Fibroblast of lung (primary cell): Measurements from ENCODE around the gene OSGIN1. TPM values are rescaled to one million over a fixed set of nuclear protein-coding genes. Genes with fewer than 3 reads are reported as not detected.

ENCODE experiments used
- DNase-seq, 2 donors: peaks; one replicate each; pipeline versions ENCODE4 v3.0.0 to v3.0.0-alpha.2; 2010; ENCODE audit warnings: low read depth in 2 of 2
- H2AFZ ChIP-seq: 2 replicates; pipeline ENCODE4 v1.5.1; 2012; ENCODE audit warnings: low read length, control low read depth, inconsistent platforms
- H3K27ac ChIP-seq: 2 replicates; pipeline ENCODE4 v1.5.1; 2011; ENCODE audit warnings: low read length, control low read depth; ENCODE audit not compliant: insufficient read depth
- H3K27me3 ChIP-seq: 2 replicates; pipeline ENCODE4 v1.5.1; 2011; ENCODE audit warnings: mild to moderate bottlenecking, low read length; ENCODE audit not compliant: control insufficient read depth, insufficient read depth
- H3K36me3 ChIP-seq: 2 replicates; pipeline ENCODE4 v1.5.1; 2011; ENCODE audit warnings: low read length; ENCODE audit not compliant: control insufficient read depth, insufficient read depth
- H3K4me1 ChIP-seq: 2 replicates; pipeline ENCODE4 v1.5.1; 2011; ENCODE audit warnings: low read length; ENCODE audit not compliant: control insufficient read depth, insufficient read depth; ENCODE audit errors: extremely low read depth
- H3K4me2 ChIP-seq: 2 replicates; pipeline ENCODE4 v1.5.1; 2011; ENCODE audit warnings: low read length, control low read depth; ENCODE audit not compliant: insufficient read depth; ENCODE audit errors: extremely low read depth
- H3K4me3 ChIP-seq, 4 experiments: fragments of 200-600 bp in 1 of 4; sonication (generic) in 1 of 4; replicated peaks in 1 of 4; 2 replicates each; pipeline ENCODE4 v1.5.1; 2011 to 2016; ENCODE audit warnings: low read length in 4 of 4, low read depth in 3 of 4, mild to moderate bottlenecking in 3 of 4, control low read depth in 2 of 4, inconsistent platforms in 1 of 4, mixed read lengths in 1 of 4; ENCODE audit not compliant: insufficient read depth in 1 of 4; ENCODE audit errors: control extremely low read depth in 1 of 4
- H3K79me2 ChIP-seq: 2 replicates; pipeline ENCODE4 v1.5.1; 2012; ENCODE audit warnings: mild to moderate bottlenecking, low read length, inconsistent platforms; ENCODE audit not compliant: control insufficient read depth, insufficient read depth
- H3K9ac ChIP-seq: 2 replicates; pipeline ENCODE4 v1.5.1; 2011; ENCODE audit warnings: mild to moderate bottlenecking, low read length, control low read depth; ENCODE audit not compliant: insufficient read depth
- H3K9me3 ChIP-seq: 2 replicates; pipeline ENCODE4 v1.5.1; 2012; ENCODE audit warnings: low read depth, low read length; ENCODE audit not compliant: control insufficient read depth, insufficient read depth
- H4K20me1 ChIP-seq: 2 replicates; pipeline ENCODE4 v1.5.1; 2011; ENCODE audit warnings: low read length; ENCODE audit not compliant: control insufficient read depth, insufficient read depth; ENCODE audit errors: extremely low read depth
- EZH2 ChIP-seq: IDR thresholded peaks from 2 replicates; pipeline ENCODE4 v1.5.1; 2012; ENCODE audit warnings: low read length, control low read depth, mild to moderate bottlenecking; ENCODE audit errors: missing control alignments
- polyA plus RNA-seq, 2 donors: library from polyadenylated mRNA; depleted of rRNA in 1 of 2; stranded (reverse) in 1 of 2; unstranded in 1 of 2; fragments of >200 nt; gene quantifications; 2 replicates each; pipeline ENCODE4 v1.2.1, GENCODE V29; 2011 to 2012; ENCODE audit warnings: missing spikeins in 1 of 2
- total RNA-seq: library from RNA; depleted of rRNA; stranded (reverse); fragments of >200 nt; gene quantifications from 2 replicates; pipeline ENCODE4 v1.2.1, GENCODE V29; 2014
- TF ChIP-seq, protein P1 (sequence below), 2 donors: IDR thresholded peaks in 1 of 2; conservative IDR thresholded peaks in 1 of 2; 1 replicate in 1 of 2; 2 replicates in 1 of 2; pipeline ENCODE4 v1.5.1; 2011 to 2012; ENCODE audit warnings: low read length in 2 of 2, control low read depth in 1 of 2, inconsistent platforms in 1 of 2, low read depth in 1 of 2, mild to moderate bottlenecking in 1 of 2

Gene OSGIN1
- total and polyA plus RNA-seq, 2 donors (not counting 1 experiment from before 2014, with no cell fraction given), result 2.1 to 6.6 TPM

DNA sequence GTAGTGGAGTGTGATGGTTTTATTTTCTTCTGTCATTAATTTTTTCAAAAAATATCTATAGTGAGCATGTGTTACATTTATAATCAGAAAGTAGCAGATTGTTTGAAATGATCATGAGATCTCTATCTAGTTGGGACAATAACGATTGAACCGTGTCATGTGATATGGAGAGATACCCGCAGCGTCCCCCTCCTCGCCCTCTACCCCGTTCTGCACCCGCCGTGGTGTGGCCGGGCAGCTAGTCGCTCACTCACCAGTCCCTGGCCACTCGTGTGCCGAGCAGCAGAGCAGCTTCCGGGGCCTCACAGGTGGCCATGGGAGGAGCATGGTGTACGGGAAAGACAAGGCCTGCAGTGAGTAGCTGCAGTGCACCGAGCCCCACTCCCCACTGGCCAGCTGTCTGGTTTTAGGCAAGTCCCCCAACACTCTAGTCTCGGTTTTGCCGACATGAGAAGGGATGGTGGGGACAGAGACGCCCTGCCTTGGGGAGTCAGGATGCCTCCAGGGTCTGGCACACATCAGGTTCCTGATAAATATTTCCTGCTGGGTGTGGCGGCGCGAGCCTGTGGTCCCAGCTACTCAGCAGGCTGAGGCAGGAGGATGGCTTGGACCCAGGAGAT, 38.8 kb upstream of the OSGIN1 start:
- Histone ChIP-seq H3K4me2 (no peak overlapping the region), H3K9ac (no peak overlapping the region), H3K79me2 (no peaks in the 10 kb centered on the region), H3K9me3 (no peaks in the 10 kb centered on the region), H3K27ac (no peak overlapping the region), H3K4me1 (no peaks in the 10 kb centered on the region), H2AFZ (no peak overlapping the region), H3K36me3 (peaks cover 14% of the 10 kb centered on the region), H4K20me1 (no peaks in the 10 kb centered on the region), H3K27me3 (no peaks in the 10 kb centered on the region), H3K4me3 (no peak overlapping the region)
- DNase-seq, result no peak
- TF ChIP-seq, protein P1, sequence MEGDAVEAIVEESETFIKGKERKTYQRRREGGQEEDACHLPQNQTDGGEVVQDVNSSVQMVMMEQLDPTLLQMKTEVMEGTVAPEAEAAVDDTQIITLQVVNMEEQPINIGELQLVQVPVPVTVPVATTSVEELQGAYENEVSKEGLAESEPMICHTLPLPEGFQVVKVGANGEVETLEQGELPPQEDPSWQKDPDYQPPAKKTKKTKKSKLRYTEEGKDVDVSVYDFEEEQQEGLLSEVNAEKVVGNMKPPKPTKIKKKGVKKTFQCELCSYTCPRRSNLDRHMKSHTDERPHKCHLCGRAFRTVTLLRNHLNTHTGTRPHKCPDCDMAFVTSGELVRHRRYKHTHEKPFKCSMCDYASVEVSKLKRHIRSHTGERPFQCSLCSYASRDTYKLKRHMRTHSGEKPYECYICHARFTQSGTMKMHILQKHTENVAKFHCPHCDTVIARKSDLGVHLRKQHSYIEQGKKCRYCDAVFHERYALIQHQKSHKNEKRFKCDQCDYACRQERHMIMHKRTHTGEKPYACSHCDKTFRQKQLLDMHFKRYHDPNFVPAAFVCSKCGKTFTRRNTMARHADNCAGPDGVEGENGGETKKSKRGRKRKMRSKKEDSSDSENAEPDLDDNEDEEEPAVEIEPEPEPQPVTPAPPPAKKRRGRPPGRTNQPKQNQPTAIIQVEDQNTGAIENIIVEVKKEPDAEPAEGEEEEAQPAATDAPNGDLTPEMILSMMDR (conservative IDR thresholded peaks at IDR 0.05 in 1 of 2, IDR thresholded peaks at IDR 0.05 in 1 of 2; ENCODE audit: low read depth in 1 of 2, low read length in 2 of 2), result no peak
- no peak for TF ChIP-seq EZH2

DNA sequence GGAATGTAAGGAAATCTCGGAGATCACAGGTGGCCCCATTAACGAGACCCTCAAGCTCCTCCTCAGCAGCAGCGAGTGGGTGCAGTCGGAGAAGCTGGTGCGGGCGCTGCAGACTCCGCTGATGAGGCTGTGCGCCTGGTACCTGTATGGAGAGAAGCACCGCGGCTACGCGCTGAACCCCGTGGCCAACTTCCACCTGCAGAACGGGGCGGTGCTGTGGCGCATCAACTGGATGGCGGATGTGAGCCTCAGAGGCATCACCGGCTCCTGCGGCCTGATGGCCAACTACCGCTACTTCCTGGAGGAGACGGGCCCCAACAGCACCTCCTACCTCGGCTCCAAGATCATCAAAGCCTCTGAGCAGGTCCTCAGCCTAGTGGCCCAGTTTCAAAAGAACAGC, 38.0 kb upstream of the OSGIN1 start:
- TF ChIP-seq, protein P1 (conservative IDR thresholded peaks at IDR 0.05 in 1 of 2, IDR thresholded peaks at IDR 0.05 in 1 of 2; ENCODE audit: low read depth in 1 of 2, low read length in 2 of 2), result no peak
- no peak for TF ChIP-seq EZH2
- H3K4me3 ChIP-seq, result no peak overlapping the region
- H3K9ac ChIP-seq, result no peak overlapping the region
- H3K79me2 ChIP-seq, result no peaks in the 10 kb centered on the region
- H3K27ac ChIP-seq, result no peak overlapping the region
- no peaks in the 10 kb centered on the region for H4K20me1 ChIP-seq
- H2AFZ ChIP-seq, result no peak overlapping the region
- peaks cover 14% of the 10 kb centered on the region for H3K36me3 ChIP-seq
- no peaks in the 10 kb centered on the region for H3K9me3 ChIP-seq
- no peak for DNase-seq
- H3K4me2 ChIP-seq, result no peak overlapping the region
- H3K4me1 ChIP-seq, result no peaks in the 10 kb centered on the region
- H3K27me3 ChIP-seq, result no peaks in the 10 kb centered on the region

DNA sequence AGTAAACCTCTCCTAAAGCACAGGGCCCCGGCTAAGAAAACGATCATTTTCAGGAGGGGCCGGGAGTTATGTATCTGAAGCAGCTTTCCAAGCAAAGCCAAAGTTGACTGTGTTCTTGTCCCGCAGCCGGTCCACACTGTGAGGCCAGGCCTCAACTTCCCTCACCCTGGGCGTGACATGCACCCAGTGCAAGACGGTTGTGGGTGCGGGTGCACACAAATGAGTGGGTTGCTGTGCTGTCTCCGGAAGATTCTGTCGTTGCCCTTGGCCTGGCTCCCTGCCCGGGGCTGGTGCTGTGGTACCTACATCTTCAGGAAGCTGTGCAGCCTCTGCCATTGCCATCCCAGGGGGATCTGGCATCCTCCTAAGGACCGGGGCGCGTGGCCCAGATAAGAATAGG, 37.5 kb upstream of the OSGIN1 start:
- no peaks in the 10 kb centered on the region for H4K20me1 ChIP-seq
- no peak overlapping the region for H3K27ac ChIP-seq
- H3K27me3 ChIP-seq, result no peaks in the 10 kb centered on the region
- H3K9ac ChIP-seq, result no peak overlapping the region
- H3K79me2 ChIP-seq, result no peaks in the 10 kb centered on the region
- H2AFZ ChIP-seq, result no peak overlapping the region
- no peaks in the 10 kb centered on the region for H3K4me1 ChIP-seq
- no peak for DNase-seq
- TF ChIP-seq, protein P1 (conservative IDR thresholded peaks at IDR 0.05 in 1 of 2, IDR thresholded peaks at IDR 0.05 in 1 of 2; ENCODE audit: low read depth in 1 of 2, low read length in 2 of 2), result no peak
- no peak for TF ChIP-seq EZH2
- H3K9me3 ChIP-seq, result no peaks in the 10 kb centered on the region
- H3K4me2 ChIP-seq, result no peak overlapping the region
- no peak overlapping the region for H3K4me3 ChIP-seq
- peaks cover 14% of the 10 kb centered on the region for H3K36me3 ChIP-seq
